ENCODE data around the gene MMS22L.

MMS22L gene

DNA sequence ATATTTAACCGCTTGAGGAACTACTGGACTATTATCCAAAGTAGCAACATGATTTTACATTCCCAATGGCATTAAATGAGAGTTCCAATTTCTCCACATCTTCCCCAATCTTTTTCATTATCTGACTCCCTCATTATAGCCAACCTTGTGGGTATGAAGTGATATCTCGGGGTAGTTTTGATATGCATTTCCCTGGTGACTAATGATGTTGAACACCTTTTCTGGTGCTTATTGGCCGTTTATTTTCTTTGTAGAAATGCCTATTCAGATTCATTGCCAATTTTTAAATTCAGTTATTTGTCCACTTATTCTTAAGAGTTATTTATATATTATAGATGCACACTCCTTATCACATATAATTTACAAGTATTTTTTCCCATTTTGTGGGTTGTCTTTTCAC is 129.0 kb downstream of the MMS22L start:
- DNase-seq (ENCODE audit: low read depth, low spot score): no peak
- H3K4me3 ChIP-seq (ENCODE audit: low read length): no peak overlapping the region

DNA sequence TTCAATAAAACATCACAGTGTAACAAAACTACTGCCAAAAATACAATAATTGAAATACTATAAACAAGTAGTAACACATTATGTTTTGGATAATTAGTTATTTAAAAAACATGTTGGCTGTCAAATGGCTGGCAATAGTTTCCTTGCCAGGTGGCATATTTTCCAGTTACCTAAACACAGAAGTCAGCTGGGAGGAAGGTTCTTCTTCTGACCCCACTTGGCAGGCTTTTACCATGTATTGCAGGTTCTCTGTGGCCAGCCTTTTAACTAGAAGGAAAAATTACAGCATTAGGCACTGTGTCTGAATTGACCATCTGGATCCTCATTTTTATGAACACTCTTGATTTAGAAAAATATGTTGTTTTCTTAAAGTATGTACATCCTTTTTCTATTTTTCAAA is 131.4 kb downstream of the MMS22L start:
- no peak overlapping the region for H3K4me3 ChIP-seq (ENCODE audit: low read length)
- DNase-seq (ENCODE audit: low read depth, low spot score): no peak

DNA sequence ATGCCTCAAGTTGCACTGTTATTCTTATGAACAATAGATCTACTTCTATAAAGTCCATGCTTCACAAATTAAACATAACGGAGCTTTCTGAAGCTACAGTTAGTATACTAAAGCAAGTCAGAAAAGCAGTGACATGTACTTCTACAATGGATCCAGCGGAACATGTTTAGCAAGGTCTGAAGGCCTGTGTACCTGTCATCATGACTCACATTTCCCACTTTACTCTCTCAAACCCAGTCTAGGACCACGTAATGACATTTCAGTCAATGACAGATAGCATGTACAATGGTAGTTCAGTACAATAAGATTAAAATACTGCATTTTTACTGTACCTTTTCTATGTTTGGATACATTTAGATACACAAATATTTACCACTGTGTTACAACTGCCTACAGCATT is 132.1 kb downstream of the MMS22L start:
- DNase-seq (ENCODE audit: low read depth, low spot score): no peak
- no peak overlapping the region for H3K4me3 ChIP-seq (ENCODE audit: low read length)

DNA sequence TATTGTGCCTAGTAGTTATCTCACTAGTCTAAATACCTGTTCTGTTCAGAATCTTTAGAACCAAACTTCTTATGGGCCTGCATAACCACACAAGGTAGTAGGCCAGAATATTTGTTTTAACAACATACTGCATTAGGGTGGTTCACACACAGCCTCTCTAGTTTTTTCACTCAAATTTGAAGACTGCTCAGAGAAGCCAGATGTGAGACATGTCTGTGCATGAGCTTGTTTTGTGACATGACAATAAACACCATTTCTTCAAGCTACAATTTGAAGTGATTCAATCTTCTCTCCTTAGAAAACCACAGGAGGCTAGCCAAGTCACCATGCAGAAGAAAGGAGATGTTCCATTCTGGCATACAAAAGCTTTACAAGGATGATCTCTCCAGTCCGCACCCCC is 135.6 kb downstream of the MMS22L start:
- no peak overlapping the region for H3K4me3 ChIP-seq (ENCODE audit: low read length)
- DNase-seq (ENCODE audit: low read depth, low spot score): no peak

GRCh38 chr6:97145691-97146090 is 137.3 kb downstream of the MMS22L start:
- no peak for DNase-seq (ENCODE audit: low read depth, low spot score)
- H3K4me3 ChIP-seq (ENCODE audit: low read length): no peak overlapping the region

GRCh38 chr6:97141756-97142155 is 141.3 kb downstream of the MMS22L start:
- DNase-seq (ENCODE audit: low read depth, low spot score): no peak
- no peak overlapping the region for H3K4me3 ChIP-seq (ENCODE audit: low read length)

- no peak overlapping the region for H3K4me3 ChIP-seq (ENCODE audit: low read length)
- DNase-seq (ENCODE audit: low read depth, low spot score): no peak
Observed at GRCh38 chr6:97138581-97138980, 144.4 kb downstream of the MMS22L start.

DNA sequence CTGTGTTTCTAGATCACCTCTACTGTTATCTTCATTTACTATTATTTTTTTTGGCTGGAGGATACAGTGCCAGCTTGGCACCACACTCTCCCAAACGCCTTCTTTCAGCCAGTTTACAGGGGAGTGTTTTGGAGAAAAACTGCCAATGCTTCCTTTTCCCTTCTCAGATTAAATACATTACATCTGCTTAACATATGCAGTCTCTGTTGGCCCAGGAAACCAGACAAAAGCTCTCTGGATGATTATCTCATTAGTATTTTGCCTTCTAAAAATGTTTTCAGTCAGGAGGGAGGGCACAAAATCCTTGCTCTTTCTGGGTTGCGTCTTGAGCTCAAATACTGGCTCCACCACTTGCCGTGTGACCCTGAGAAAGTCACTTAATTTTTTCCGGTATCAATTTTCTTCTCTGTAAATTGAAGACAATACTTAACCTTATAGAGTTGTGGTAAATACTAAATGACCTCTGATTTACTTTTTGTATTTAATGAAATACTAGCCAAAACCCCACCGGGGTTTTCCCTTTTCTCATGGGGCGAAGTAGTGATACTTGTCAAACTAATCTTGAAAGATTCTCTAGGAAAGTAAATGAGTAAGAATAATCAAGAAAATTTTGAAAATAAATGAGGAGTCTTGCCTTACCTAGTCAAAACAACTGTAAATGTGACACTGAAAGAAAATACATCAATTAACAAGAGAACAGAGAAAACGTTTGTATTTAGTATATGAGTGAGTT is 146.2 kb downstream of the MMS22L start:
- DNase-seq (ENCODE audit: low read depth, low spot score): no peak
- H3K4me3 ChIP-seq (ENCODE audit: low read length): no peak overlapping the region

DNA sequence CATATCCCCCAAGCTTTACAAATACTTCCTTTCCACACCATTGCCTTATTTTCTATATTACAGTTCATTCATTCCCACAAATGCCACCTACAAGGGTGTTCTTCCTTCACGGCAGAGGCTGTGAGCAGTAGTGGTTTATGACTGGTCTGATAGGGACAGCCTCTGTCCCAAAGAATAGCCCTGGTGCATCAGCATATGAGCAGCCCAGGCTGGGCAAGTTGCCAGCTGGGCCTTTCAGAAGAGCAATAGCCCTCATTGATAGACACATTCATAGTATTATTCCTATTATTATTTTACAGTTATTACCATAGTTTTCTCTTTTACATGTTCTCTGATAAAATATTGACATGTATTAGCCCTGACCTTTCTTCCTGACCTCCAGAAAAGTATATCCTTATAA is 149.9 kb downstream of the MMS22L start:
- H3K4me3 ChIP-seq (ENCODE audit: low read length): no peak overlapping the region
- no peak for DNase-seq (ENCODE audit: low read depth, low spot score)

DNA sequence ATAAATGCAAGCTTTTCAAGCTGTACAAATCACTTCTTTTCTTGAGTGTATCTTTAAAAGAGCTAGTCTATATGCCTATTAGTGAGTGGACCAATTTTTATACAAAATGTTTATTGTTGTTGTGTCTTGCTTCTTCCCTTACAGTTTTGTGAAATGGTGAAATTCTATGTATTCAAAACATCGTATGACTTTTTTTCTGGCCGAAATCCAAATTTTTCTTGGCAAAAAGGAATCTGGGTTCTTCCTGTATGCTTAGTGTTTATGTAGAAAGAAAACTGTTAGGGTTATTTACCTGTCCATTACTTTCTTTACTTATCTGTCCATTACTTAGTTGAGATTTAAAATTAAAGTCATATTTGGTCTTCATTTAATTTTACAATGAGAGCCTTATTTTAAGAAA is 153.9 kb downstream of the MMS22L start:
- DNase-seq (ENCODE audit: low read depth, low spot score): no peak
- no peak overlapping the region for H3K4me3 ChIP-seq (ENCODE audit: low read length)

DNA sequence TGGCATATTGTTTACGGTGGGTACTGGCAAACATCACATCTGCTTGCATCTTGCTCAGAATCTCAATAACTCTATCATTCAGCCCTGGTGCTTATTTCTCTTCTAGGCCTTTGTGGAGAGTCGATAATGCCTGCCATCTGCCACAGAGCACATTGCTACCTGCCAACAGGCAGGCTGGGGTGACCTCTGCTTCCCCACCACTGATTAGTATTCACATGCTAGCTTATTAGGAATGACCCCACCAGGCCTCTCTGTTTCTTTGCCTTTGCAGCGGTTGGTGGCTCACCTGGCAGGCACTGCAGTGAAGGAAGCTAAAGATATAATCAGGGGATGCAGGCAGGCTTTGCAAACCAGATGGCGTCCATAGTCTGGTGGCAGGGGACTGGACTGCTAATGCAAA is 154.5 kb downstream of the MMS22L start:
- no peak overlapping the region for H3K4me3 ChIP-seq (ENCODE audit: low read length)
- no peak for DNase-seq (ENCODE audit: low read depth, low spot score)

DNA sequence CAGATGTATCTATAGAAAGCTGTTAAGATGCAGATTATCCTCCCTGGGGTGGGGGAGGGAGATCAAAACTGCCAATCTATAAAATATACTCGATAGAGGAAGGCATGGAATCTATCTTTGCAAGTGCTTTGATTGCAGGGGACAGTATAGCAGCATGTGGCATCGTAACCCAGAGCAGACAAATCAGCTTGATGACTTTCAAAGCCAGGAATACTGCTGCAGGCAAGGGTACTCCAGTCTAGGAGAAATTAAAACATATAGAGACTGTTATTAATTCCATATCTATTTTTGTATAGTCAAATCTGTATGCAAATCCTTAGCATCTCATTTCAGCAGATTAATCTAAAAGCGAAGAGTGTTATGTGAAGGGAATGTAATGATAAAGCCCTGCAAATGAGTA is 159.4 kb downstream of the MMS22L start:
- no peak for DNase-seq (ENCODE audit: low read depth, low spot score)
- H3K4me3 ChIP-seq (ENCODE audit: low read length): no peak overlapping the region

DNA sequence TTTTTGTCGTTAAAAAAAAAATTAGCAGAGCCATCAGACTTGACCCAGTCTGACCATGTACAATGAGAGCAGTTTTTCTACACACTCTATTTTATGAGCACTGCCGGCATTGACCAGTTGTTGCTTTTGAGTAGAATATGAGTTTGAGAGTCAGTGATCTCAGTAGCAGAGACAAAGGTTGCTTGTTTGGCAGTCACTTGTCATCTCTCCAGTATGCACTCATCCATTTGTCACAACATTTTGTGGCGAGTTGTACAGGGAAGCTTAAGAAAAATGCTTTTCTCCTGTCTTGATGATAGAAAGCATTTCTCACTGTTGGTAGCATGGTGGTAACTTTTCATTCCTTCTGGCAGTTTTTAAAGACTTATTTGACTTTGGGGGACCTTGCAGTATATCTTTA is 159.9 kb downstream of the MMS22L start:
- no peak for DNase-seq (ENCODE audit: low read depth, low spot score)
- H3K4me3 ChIP-seq (ENCODE audit: low read length): no peak overlapping the region

DNA sequence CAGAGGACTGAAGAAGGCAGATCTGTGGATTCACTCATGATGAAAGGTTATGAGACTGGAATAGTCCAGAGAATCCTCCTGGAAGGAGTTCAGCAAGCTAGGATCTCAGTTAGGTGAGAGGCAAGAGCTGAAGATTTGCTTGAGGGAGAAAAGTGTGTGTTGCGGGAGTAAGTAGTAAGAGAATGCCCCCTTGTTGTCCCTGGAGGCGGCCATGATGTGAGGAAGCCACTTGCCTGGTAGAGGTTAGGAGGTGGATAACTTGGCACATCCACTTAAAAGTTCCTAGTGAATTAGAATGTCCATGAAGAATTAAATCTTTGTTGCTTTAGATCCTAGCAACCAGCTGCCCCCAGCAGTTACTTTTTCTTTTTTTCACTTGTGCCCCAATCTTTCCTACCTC is 162.5 kb downstream of the MMS22L start:
- no peak overlapping the region for H3K4me3 ChIP-seq (ENCODE audit: low read length)
- no peak for DNase-seq (ENCODE audit: low read depth, low spot score)

DNA sequence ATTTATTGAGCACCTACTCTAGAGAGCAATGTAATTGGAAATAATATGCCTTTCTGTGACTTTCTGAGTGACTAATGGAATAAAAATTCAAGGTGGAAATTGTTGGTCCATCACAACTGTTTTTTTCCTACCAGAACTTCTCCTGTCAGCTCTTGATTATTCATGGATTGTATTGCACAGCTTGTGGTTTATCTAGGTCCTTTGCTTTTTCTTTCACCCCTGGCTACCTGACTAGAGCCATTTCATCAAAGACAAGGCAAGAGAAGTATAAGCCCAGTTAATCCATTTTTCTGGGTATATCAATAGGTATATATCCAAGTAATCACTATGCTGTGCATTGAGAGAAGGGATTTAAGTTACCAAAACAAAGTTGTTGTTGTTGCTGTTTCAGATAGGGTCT is 168.4 kb downstream of the MMS22L start:
- no peak overlapping the region for H3K4me3 ChIP-seq (ENCODE audit: low read length)
- DNase-seq (ENCODE audit: low read depth, low spot score): no peak

GRCh38 chr6:97113170-97113569 is 169.8 kb downstream of the MMS22L start:
- no peak for DNase-seq (ENCODE audit: low read depth, low spot score)
- H3K4me3 ChIP-seq (ENCODE audit: low read length): no peak overlapping the region

DNA sequence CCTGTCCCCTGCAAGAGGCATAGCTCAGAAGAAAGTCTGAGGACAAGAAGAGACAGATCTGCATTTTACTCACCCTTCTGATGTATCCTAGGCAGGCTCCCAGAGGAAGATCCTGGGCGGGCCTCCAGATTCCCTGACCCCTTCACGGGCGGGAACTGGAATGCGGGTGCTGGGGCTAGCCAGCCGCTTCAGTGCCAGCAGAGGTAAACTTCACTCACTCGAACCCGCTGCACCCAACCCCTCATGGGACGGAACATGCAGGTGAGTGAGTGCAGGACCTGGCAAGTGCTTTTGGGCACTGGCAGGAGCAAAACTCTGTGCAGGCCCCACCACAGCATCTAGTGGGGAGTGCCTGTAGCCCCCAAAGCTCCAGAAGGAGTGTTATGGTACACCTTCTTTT is 171.8 kb downstream of the MMS22L start:
- no peak for DNase-seq (ENCODE audit: low read depth, low spot score)
- H3K4me3 ChIP-seq (ENCODE audit: low read length): no peak overlapping the region

GRCh38 chr6:97110626-97111025 is 172.4 kb downstream of the MMS22L start:
- DNase-seq (ENCODE audit: low read depth, low spot score): peak; percentile 16
- no peak overlapping the region for H3K4me3 ChIP-seq (ENCODE audit: low read length)

DNA sequence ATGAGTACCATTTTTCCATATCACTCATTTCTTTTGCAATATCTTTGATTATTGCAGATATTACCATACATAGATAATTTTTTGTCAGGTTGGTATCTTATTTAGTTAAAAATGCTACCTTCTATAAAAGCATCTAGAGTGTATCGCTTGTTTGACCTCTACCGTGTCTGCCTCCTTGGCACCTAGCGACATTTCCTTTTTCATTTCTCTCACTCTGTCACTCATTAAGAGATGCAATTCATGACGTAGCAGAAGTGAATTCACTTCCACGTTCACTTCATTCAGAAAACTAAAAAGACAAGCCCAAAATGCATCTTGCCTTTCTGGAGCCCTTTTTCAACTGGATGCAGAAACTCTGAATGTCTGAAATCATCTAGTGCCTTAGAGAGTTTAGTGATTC is 172.9 kb downstream of the MMS22L start:
- H3K4me3 ChIP-seq (ENCODE audit: low read length): no peak overlapping the region
- no peak for DNase-seq (ENCODE audit: low read depth, low spot score)

DNA sequence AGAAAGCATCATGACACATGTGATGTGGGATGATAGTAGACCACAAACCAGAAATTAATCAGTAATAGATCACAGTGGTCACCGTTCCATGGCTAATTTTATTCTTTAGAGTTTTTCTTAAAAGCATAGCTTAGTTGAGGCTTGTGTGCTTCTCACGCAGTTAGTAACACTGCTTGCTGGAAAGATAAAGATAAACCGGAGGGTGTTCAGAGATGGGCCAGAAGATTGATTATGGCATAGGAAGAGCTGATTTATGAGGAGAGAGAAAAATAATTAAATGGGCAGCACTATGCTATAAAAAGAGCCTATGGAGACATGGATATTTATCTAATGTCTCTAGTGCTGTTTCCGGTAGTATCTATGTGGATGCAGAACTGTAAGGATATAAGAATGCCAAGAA is 173.6 kb downstream of the MMS22L start:
- DNase-seq (ENCODE audit: low read depth, low spot score): no peak
- H3K4me3 ChIP-seq (ENCODE audit: low read length): no peak overlapping the region

DNA sequence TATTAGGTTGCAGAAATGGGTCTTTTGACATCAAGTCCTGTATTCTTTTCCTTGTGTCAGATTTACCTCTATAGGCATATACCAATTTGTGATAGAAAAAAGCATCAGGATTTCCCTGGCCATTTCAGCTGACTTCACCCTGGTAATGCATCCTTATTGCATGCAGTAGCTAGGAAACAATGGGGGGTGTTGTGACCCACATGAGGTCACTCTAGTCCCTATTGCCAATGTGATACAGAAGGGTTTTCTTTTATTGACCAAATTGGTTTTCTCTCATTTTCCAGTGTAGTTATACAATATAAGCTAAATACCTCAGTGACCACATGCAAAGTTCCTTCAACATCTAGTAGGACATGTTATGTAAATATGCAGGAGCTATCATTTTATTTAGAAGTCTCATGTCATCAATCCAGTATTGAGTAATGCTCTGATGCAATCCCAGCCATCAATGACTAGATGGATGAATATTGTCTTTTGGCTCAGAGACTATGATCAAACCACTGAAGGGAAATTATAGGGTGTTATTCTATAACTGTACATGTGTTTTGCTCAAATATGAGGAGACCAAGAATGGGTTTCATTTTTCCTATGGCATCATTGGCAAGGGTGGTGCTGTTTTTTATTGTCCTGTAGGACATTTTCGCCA is 180.7 kb downstream of the MMS22L start:
- no peak for DNase-seq (ENCODE audit: low read depth, low spot score)
- H3K4me3 ChIP-seq (ENCODE audit: low read length): no peak overlapping the region
